SU-DHL-6 (cell line): ENCODE results near the gene C3.

Source experiments
- H2AFZ ChIP-seq: fragments of 200-600 bp; sonication (generic); 2 replicates; pipeline ENCODE4 v1.6.1; 2014; ENCODE audit warnings: low read depth, mild to moderate bottlenecking, moderate library complexity, mixed read lengths, antibody characterized with exemption, low read length; ENCODE audit not compliant: severe bottlenecking
- H3F3A ChIP-seq: fragments of 200-600 bp; shearing (Covaris generic); 2 replicates; pipeline ENCODE4 v1.6.0; 2016; ENCODE audit warnings: antibody characterized with exemption, mild to moderate bottlenecking; ENCODE audit not compliant: insufficient read depth
- H3K27ac ChIP-seq: fragments of 200-600 bp; sonication (generic); 2 replicates; pipeline ENCODE4 v1.5.1; 2016; ENCODE audit warnings: low read depth, mild to moderate bottlenecking, low read length, moderate library complexity, mixed read lengths
- H3K27me3 ChIP-seq: fragments of 200-600 bp; sonication (generic), shearing (Covaris generic); 2 replicates; pipeline ENCODE4 v1.6.0; 2014; ENCODE audit warnings: mild to moderate bottlenecking, low read length
- H3K36me3 ChIP-seq: fragments of 200-600 bp; sonication (generic); 2 replicates; pipeline ENCODE4 v1.6.1; 2014; ENCODE audit warnings: mild to moderate bottlenecking, low read length, mixed read lengths
- H3K4me2 ChIP-seq: fragments of 300-600, 200-600 bp; shearing (Covaris generic), sonication (generic); 2 replicates; pipeline ENCODE4 v1.6.0; 2014; ENCODE audit warnings: low read length, low read depth, mild to moderate bottlenecking; ENCODE audit not compliant: poor library complexity, severe bottlenecking
- H3K4me3 ChIP-seq: fragments of 200-600 bp; sonication (generic); 2 replicates; pipeline ENCODE4 v1.5.1; 2014; ENCODE audit warnings: antibody characterized with exemption, low read length, mild to moderate bottlenecking, mixed read lengths; ENCODE audit not compliant: insufficient read depth, poor library complexity, severe bottlenecking
- H3K79me2 ChIP-seq: fragments of 200-600 bp; sonication (generic); 2 replicates; pipeline ENCODE4 v1.6.1; 2014; ENCODE audit warnings: mild to moderate bottlenecking, low read length, moderate library complexity; ENCODE audit not compliant: insufficient read depth
- H3K9ac ChIP-seq: fragments of 200-600 bp; sonication (generic); 2 replicates; pipeline ENCODE4 v1.7.0; 2014; ENCODE audit warnings: mild to moderate bottlenecking, low read length
- H3K9me2 ChIP-seq: fragments of 200-600 bp; sonication (generic); replicated peaks from 2 replicates; pipeline ENCODE4 v1.6.1; 2014; ENCODE audit warnings: low read length; ENCODE audit not compliant: insufficient read depth
- H3K9me3 ChIP-seq: fragments of 200-600 bp; sonication (generic); 2 replicates; pipeline ENCODE4 v1.6.1; 2014; ENCODE audit warnings: low read length, mixed read lengths; ENCODE audit not compliant: insufficient read depth
- H4K20me1 ChIP-seq: fragments of 200-600 bp; sonication (generic); 2 replicates; pipeline ENCODE4 v1.6.1; 2014; ENCODE audit warnings: low read depth, mild to moderate bottlenecking, antibody characterized with exemption, low read length, moderate library complexity, mixed read lengths
- EZH2phosphoT487 ChIP-seq: fragments of 200-600 bp; sonication (generic), shearing (Covaris generic); conservative IDR thresholded peaks from 2 replicates; pipeline ENCODE4 v1.6.1; 2018; ENCODE audit warnings: mild to moderate bottlenecking, antibody characterized with exemption, low read length, moderate library complexity, mixed read lengths
- TF ChIP-seq, protein P1 (sequence below): fragments of 200-600 bp; sonication (generic); IDR thresholded peaks from one replicate; pipeline ENCODE4 v1.5.1; 2017; ENCODE audit warnings: antibody characterized with exemption, mild to moderate bottlenecking, low read length, moderate library complexity; ENCODE audit not compliant: insufficient read depth, poor library complexity, severe bottlenecking

The C3 gene

DNA sequence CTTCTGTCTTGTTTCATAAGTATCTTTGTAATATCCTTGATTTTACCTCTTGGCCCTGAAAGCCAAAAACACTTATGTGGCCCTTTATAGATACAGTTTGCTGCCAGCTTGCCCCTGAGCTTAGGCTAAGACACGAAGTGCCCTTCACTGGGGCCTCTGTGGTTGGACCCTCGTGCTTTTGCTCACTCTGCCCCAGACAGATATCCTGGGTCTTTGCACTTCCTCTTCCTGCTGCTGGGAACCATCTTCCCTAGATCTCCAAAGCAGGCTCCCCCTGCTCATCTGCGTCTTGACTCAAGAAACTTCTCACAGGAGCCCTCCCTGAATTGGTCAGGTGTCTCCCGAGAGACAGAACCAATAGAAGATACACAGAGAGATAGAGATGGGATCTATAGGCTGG lies 48.5 kb downstream of the C3 start:
- H3K4me3 ChIP-seq, result no peak overlapping the region
- H3F3A ChIP-seq, result no peaks in the 10 kb centered on the region
- H3K27me3 ChIP-seq, result no peaks in the 10 kb centered on the region
- H3K36me3 ChIP-seq, result no peaks in the 10 kb centered on the region
- no peak overlapping the region for H2AFZ ChIP-seq
- TF ChIP-seq, protein P1, sequence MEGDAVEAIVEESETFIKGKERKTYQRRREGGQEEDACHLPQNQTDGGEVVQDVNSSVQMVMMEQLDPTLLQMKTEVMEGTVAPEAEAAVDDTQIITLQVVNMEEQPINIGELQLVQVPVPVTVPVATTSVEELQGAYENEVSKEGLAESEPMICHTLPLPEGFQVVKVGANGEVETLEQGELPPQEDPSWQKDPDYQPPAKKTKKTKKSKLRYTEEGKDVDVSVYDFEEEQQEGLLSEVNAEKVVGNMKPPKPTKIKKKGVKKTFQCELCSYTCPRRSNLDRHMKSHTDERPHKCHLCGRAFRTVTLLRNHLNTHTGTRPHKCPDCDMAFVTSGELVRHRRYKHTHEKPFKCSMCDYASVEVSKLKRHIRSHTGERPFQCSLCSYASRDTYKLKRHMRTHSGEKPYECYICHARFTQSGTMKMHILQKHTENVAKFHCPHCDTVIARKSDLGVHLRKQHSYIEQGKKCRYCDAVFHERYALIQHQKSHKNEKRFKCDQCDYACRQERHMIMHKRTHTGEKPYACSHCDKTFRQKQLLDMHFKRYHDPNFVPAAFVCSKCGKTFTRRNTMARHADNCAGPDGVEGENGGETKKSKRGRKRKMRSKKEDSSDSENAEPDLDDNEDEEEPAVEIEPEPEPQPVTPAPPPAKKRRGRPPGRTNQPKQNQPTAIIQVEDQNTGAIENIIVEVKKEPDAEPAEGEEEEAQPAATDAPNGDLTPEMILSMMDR, result no peak
- TF ChIP-seq EZH2phosphoT487, result no peak
- H3K27ac ChIP-seq, result no peak overlapping the region
- H3K9me3 ChIP-seq, result no peaks in the 10 kb centered on the region
- no peak overlapping the region for H3K9ac ChIP-seq
- H3K9me2 ChIP-seq, result no peaks in the 10 kb centered on the region
- H4K20me1 ChIP-seq, result no peaks in the 10 kb centered on the region
- no peaks in the 10 kb centered on the region for H3K79me2 ChIP-seq
- H3K4me2 ChIP-seq, result no peak overlapping the region

DNA sequence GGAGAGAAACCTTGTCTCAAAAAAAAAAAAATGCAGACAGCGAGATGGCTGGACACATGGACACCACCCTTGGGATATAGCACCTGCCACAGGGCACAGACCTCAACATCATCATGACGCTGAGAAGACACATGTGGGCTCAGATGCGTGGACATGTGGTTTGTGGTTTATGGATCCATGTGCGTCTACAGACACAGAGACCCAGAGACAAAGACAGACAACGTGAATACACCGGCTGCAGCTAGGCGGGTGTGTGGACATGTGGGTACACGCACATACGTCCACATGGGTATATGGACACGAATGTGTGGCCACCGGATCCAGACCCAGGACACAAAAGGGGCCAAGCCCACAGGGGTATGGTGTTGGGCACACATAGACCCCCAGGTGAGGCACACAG lies 51.8 kb downstream of the C3 start:
- no peak overlapping the region for H3K4me2 ChIP-seq
- H3K79me2 ChIP-seq, result no peaks in the 10 kb centered on the region
- H2AFZ ChIP-seq, result no peak overlapping the region
- TF ChIP-seq EZH2phosphoT487, result no peak
- TF ChIP-seq, protein P1, result no peak
- no peaks in the 10 kb centered on the region for H3K9me3 ChIP-seq
- H3K27me3 ChIP-seq, result no peaks in the 10 kb centered on the region
- no peak overlapping the region for H3K27ac ChIP-seq
- no peaks in the 10 kb centered on the region for H3K36me3 ChIP-seq
- H3K4me3 ChIP-seq, result no peak overlapping the region
- no peaks in the 10 kb centered on the region for H3K9me2 ChIP-seq
- H3F3A ChIP-seq, result no peaks in the 10 kb centered on the region
- no peaks in the 10 kb centered on the region for H4K20me1 ChIP-seq
- H3K9ac ChIP-seq, result no peak overlapping the region

DNA sequence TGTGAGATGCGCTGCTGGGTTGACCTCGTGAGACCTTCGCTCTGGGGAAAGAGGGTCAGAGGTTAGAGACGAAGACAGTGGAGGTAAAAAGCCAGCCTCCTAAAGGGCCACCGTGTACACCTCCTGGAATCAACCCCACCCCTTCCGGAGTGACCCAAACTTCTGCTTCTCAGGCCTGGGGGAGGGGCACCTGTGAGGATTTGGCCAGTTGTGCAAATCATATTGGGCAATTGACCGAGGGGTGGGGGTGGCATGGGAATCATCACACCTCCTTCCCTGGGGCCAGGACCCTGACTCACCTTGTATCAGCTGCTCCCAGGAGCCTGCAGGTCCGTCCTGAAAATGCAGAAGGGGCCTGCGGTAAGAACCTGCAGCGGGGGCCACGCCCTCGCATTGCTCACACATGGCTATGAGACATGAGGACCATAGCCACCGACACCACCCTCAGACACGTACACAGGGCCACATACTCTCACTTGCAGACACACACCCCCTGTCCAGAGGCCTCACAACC lies 53.3 kb downstream of the C3 start:
- Histone ChIP-seq H3K4me2 (no peak overlapping the region), H3K27ac (no peak overlapping the region), H3K27me3 (no peaks in the 10 kb centered on the region)

More for the DNA sequence above, 53.3 kb downstream of the C3 start:
- no peak overlapping the region for H3K9ac ChIP-seq
- no peaks in the 10 kb centered on the region for H3K9me2 ChIP-seq
- H3K4me3 ChIP-seq, result no peak overlapping the region
- no peaks in the 10 kb centered on the region for H3F3A ChIP-seq
- no peak for TF ChIP-seq EZH2phosphoT487
- TF ChIP-seq, protein P1, result no peak
- no peaks in the 10 kb centered on the region for H3K9me3 ChIP-seq
- no peaks in the 10 kb centered on the region for H3K79me2 ChIP-seq
- no peaks in the 10 kb centered on the region for H3K36me3 ChIP-seq
- no peak overlapping the region for H2AFZ ChIP-seq
- H4K20me1 ChIP-seq, result no peaks in the 10 kb centered on the region
